Ovary (tissue), 9 donors: ENCODE data around the gene PLBD2. TPM values are rescaled to one million over a fixed set of nuclear protein-coding genes. Genes with fewer than 3 reads are reported as not detected.

Experiments used
- DNase-seq, 5 donors: peaks; one replicate each; pipeline ENCODE4 v3.0.0-alpha.2; 2019 to 2020
- H3K27ac ChIP-seq, 2 donors: fragments of 200-600 bp; one replicate each; pipeline versions ENCODE4 v1.5.1 to v1.8.0; 2019 to 2022
- H3K27me3 ChIP-seq: fragments of 200-600 bp; one replicate; pipeline ENCODE4 v1.8.0; 2022
- H3K36me3 ChIP-seq: fragments of 200-600 bp; sonication (generic); one replicate; pipeline ENCODE4 v1.5.1; 2019
- H3K4me1 ChIP-seq: one replicate; pipeline ENCODE4 v1.8.1; 2013; ENCODE audit warnings: mild to moderate bottlenecking, moderate library complexity; ENCODE audit not compliant: insufficient read depth
- H3K4me3 ChIP-seq: fragments of 200-600 bp; sonication (generic); one replicate; pipeline ENCODE4 v1.5.1; 2017
- H3K9me3 ChIP-seq, 2 donors: fragments of 200-600 bp in 1 of 2; sonication (generic) in 1 of 2; one replicate each; pipeline versions ENCODE4 v1.5.1 to v1.8.1; 2013 to 2019; ENCODE audit warnings: mild to moderate bottlenecking in 1 of 2, moderate library complexity in 1 of 2
- EP300 ChIP-seq: sonication (generic); formaldehyde crosslinking; IDR thresholded peaks from one replicate; pipeline ENCODE4 v1.6.1; 2017; ENCODE audit warnings: antibody characterized with exemption
- POLR2A ChIP-seq: fragments of 450-650 bp; IDR thresholded peaks from one replicate; pipeline ENCODE4 v1.6.1; 2017; ENCODE audit warnings: antibody characterized with exemption, mild to moderate bottlenecking, moderate library complexity
- WGBS, 3 donors: extraction: QIAGEN DNeasy Blood & Tissue Kit in 1 of 3; methylation state at CpG; one replicate each; pipeline versions ENCODE4 v1.1.5 to v1.1.7; 2013 to 2017; 5-methylcytosine and 5-hydroxymethylcytosine counted together
- intact Hi-C, 4 donors: fragments of 100-400 bp; cut with DNase I; formaldehyde crosslinking; loops; one replicate each; pipeline versions ENCODE4 v1.11.0 to v1.15.1; 2022 to 2023
- polyA plus RNA-seq, 2 donors: library from polyadenylated mRNA; stranded (reverse); fragments of 200-250 nt in 1 of 2; fragments of 350-450 nt in 1 of 2; fragmentation: Illumina TruSeq in 1 of 2; extraction: RNeasy Lipid Tissue Mini Kit (QIAGEN cat#74804) in 1 of 2; gene quantifications; one replicate each; pipeline ENCODE4 v1.2.3, GENCODE V29; 2013 to 2014
- total RNA-seq, 7 donors: library from RNA; depleted of rRNA in 2 of 7; stranded (reverse); fragments of >200 nt in 2 of 7; fragmentation: NEBNext Ultra II Directional in 3 of 7; extraction: Animal tissue kit (Norgen Biotek cat#: 25700) in 3 of 7; gene quantifications; one replicate each; pipeline versions ENCODE4 v1.1.0 to v1.2.4, GENCODE V29; 2016 to 2023
- TF ChIP-seq, protein P1 (sequence below), 3 donors: fragments of 450-650 bp in 2 of 3; fragments of 200-600 bp in 1 of 3; IDR thresholded peaks; one replicate each; pipeline versions ENCODE4 v1.5.1 to v1.8.0; 2016 to 2022; ENCODE audit warnings: antibody characterized with exemption in 3 of 3, mild to moderate bottlenecking in 1 of 3
- donor health status: DM: no; HTN: no; CAD: no; lungs with moderate emphysema.
- donor health status: DM: no; HTN: no; CAD: no.
- donor health status: Bipolar disorder and iron deficiency.
- donor health status: DM: yes; HTN: yes; CAD: no.
- donor health status: DM: no; HTN: no; CAD: no.
- donor health status: DM: yes; HTN: yes; CAD: no.

Gene PLBD2
- total and polyA plus RNA-seq, 9 donors = 31.5 to 135 (median 81.9) TPM

DNA sequence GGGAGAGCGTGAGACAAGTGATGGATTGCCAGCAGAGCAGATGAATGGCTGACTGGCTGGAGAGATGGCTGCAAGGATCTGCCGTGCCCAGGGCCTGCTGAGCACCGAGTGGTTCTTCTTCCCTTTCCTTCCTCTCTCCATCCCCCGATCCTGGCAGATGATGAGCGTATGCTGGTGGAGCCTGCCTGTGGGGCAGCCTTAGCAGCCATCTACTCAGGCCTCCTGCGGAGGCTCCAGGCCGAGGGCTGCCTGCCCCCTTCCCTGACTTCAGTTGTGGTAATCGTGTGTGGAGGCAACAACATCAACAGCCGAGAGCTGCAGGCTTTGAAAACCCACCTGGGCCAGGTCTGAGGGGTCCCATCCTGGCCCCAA lies 79.3 kb downstream of the PLBD2 start:
- H3K9me3 ChIP-seq = no peaks in the 10 kb centered on the region
- H3K36me3 ChIP-seq = no peaks in the 10 kb centered on the region
- TF ChIP-seq POLR2A = no peak
- no peak for TF ChIP-seq EP300
- H3K27me3 ChIP-seq = no peaks in the 10 kb centered on the region
- WGBS, 3 donors = 63 to 73% (median 69%) methylated on average over 9 of the region's 9 CpGs
- no peaks in the 10 kb centered on the region for H3K4me1 ChIP-seq
- H3K4me3 ChIP-seq = no peak overlapping the region
- intact Hi-C loops = loop anchor here in 1 of 4 donors (10.0 kb wide), 1 partner anchor 263 kb away; no protein-coding TSS in a partner anchor
- H3K27ac ChIP-seq = no peak overlapping the region
- DNase-seq = no peak

DNA sequence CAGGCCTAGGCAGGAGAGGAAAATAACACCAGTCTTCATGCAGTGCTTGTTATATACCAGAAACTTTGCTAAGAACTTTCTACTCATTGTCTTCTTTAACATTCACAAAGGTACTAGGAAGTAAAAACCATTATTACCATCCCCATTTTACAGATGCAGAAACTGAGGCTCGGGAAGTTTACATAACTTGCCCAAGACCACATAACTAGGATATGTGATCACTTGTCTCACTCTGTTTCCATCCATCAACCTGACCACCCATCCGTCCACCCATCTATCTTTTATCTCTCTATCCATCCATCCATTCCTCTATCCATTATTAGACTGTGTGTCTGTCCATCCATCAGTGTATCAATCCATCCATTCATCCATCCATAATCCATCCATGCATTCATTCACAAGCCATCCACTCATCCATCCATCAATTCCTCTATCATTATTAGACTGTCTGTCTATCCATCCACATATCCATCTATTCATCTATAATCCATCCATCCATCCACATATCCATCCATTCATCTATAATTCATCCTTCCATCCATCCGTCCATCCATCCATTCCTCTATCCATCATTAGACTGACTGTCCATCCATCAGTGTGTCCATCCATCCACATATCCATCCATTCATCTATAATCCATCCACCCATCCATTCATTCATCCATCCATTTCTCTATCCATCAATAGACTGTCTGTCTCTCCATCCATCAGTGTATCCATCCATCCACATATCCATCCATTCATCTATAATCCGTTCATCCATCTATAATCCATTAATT lies 80.3 kb downstream of the PLBD2 start:
- H3K27me3 ChIP-seq = no peaks in the 10 kb centered on the region
- intact Hi-C loops = loop anchor here in 1 of 4 donors (10.0 kb wide), 1 partner anchor 264 kb away; no protein-coding TSS in a partner anchor
- no peak for DNase-seq
- no peaks in the 10 kb centered on the region for H3K4me1 ChIP-seq
- H3K4me3 ChIP-seq = no peak overlapping the region
- no peak overlapping the region for H3K27ac ChIP-seq
- H3K9me3 ChIP-seq = no peaks in the 10 kb centered on the region
- no peak for TF ChIP-seq EP300
- no peak for TF ChIP-seq POLR2A
- TF ChIP-seq, protein P1, sequence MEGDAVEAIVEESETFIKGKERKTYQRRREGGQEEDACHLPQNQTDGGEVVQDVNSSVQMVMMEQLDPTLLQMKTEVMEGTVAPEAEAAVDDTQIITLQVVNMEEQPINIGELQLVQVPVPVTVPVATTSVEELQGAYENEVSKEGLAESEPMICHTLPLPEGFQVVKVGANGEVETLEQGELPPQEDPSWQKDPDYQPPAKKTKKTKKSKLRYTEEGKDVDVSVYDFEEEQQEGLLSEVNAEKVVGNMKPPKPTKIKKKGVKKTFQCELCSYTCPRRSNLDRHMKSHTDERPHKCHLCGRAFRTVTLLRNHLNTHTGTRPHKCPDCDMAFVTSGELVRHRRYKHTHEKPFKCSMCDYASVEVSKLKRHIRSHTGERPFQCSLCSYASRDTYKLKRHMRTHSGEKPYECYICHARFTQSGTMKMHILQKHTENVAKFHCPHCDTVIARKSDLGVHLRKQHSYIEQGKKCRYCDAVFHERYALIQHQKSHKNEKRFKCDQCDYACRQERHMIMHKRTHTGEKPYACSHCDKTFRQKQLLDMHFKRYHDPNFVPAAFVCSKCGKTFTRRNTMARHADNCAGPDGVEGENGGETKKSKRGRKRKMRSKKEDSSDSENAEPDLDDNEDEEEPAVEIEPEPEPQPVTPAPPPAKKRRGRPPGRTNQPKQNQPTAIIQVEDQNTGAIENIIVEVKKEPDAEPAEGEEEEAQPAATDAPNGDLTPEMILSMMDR (IDR thresholded peaks at IDR 0.05) = no peak
- no peaks in the 10 kb centered on the region for H3K36me3 ChIP-seq
- whole genome bisulfite sequencing, 3 donors = 80 to 83% (median 80%) methylated on average over 4 of the region's 4 CpGs

GRCh38 chr12:113439301-113439597 lies 80.9 kb downstream of the PLBD2 start:
- no peak overlapping the region for H3K27ac ChIP-seq
- 35 to 41% (median 36%) methylated on average over 4 of the region's 4 CpGs for WGBS, 3 donors
- H3K9me3 ChIP-seq = no peaks in the 10 kb centered on the region
- H3K4me3 ChIP-seq = no peak overlapping the region
- no peak for DNase-seq
- intact Hi-C loops = loop anchor here in 1 of 4 donors (10.0 kb wide), 1 partner anchor 264 kb away; no protein-coding TSS in a partner anchor
- H3K27me3 ChIP-seq = no peaks in the 10 kb centered on the region
- H3K36me3 ChIP-seq = no peaks in the 10 kb centered on the region
- no peaks in the 10 kb centered on the region for H3K4me1 ChIP-seq
- TF ChIP-seq, protein P1 (IDR thresholded peaks at IDR 0.05) = no peak
- TF ChIP-seq POLR2A (no peak), EP300 (no peak)

GRCh38 chr12:113439606-113440030 lies 81.2 kb downstream of the PLBD2 start:
- no peak overlapping the region for H3K27ac ChIP-seq
- no peaks in the 10 kb centered on the region for H3K4me1 ChIP-seq
- peak in 4 of 5 donors; percentile 42 to 57 (median 46) for DNase-seq
- TF ChIP-seq EP300 (no peak), POLR2A (no peak)
- TF ChIP-seq, protein P1 (IDR thresholded peaks at IDR 0.05) = no peak
- H3K36me3 ChIP-seq = no peaks in the 10 kb centered on the region
- intact Hi-C loops = loop anchor here in 1 of 4 donors (10.0 kb wide), 1 partner anchor 265 kb away; no protein-coding TSS in a partner anchor
- 7 to 22% (median 15%) methylated on average over 8 of the region's 8 CpGs for WGBS, 3 donors
- H3K4me3 ChIP-seq = no peak overlapping the region
- H3K27me3 ChIP-seq = no peaks in the 10 kb centered on the region
- H3K9me3 ChIP-seq = no peaks in the 10 kb centered on the region

DNA sequence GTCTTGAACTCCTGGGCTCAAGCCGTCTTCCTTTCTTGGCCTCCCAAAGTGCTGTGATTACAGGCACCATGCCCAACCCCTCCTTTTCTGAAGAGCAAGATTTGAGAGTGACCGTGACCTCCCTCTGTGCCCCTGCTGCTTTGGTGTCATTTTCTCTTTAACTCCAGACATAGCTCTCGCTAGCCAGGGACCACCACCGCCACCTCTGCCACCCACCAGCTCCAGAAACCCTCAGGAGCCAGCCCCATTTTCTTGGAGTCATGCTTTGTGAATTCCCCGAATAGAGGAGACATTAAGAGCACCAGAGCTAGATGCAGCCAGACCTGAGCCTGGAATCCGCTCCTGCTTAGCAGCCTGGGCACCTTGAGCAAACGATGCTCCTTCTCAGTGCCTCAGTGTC lies 81.9 kb downstream of the PLBD2 start:
- WGBS, 3 donors = 55 to 65% (median 62%) methylated on average over 7 of the region's 7 CpGs

More for the DNA sequence above, 81.9 kb downstream of the PLBD2 start:
- Histone ChIP-seq H3K27ac (no peak overlapping the region), H3K36me3 (no peaks in the 10 kb centered on the region), H3K4me3 (no peak overlapping the region), H3K27me3 (no peaks in the 10 kb centered on the region), H3K9me3 (no peaks in the 10 kb centered on the region), H3K4me1 (no peaks in the 10 kb centered on the region)
- DNase-seq = no peak
- TF ChIP-seq POLR2A = no peak
- TF ChIP-seq, protein P1 (IDR thresholded peaks at IDR 0.05) = no peak
- TF ChIP-seq EP300 = no peak
- intact Hi-C loops = no loop called here
